Measurements from ENCODE around the gene ABHD8.

The ABHD8 gene, protein sequence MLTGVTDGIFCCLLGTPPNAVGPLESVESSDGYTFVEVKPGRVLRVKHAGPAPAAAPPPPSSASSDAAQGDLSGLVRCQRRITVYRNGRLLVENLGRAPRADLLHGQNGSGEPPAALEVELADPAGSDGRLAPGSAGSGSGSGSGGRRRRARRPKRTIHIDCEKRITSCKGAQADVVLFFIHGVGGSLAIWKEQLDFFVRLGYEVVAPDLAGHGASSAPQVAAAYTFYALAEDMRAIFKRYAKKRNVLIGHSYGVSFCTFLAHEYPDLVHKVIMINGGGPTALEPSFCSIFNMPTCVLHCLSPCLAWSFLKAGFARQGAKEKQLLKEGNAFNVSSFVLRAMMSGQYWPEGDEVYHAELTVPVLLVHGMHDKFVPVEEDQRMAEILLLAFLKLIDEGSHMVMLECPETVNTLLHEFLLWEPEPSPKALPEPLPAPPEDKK

GRCh38 chr19:17303167-17303939 lies at the start of gene ABHD8:
Gene ABHD8 (minus strand): TSS chr19:17303425. CDS start chr19:17301616, 1,809 bp downstream.
- peak; percentile 97 for DNase-seq (ENCODE audit: low spot score)

DNA sequence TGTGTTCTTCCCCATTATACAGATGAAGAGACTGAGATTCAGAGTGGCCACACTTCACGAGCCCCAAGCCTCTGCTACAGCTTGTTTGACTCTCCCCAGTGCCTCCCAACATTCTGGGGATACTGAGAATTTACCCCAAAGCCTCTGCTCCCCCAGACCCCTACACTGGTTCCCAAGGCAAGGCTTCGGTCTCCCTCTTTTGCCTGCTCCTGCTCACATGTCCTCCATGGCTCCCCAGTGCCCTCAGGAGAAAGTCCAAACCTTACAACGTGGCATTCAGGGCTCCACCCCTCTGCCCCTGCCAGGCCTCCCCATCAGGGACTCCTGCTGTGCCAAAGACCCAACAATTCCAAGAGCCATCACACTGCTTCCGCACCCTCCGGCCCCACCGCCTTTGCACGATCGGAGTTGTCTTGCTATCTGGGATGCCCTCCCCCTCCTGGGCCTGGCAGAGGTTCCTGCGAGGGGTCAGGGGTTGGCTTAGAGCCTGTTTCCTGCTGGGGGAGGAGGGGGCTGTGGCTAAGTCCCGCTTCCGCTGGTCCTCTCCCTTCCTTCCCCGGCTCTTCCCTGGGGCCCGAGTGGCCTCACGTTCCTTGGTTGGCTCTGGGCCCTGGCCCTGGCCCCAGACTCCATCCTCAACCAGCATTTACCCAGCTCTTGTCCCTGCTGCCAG lies 49.5 kb upstream of the ABHD8 start:
- DNase-seq (ENCODE audit: low spot score) = no peak

DNA sequence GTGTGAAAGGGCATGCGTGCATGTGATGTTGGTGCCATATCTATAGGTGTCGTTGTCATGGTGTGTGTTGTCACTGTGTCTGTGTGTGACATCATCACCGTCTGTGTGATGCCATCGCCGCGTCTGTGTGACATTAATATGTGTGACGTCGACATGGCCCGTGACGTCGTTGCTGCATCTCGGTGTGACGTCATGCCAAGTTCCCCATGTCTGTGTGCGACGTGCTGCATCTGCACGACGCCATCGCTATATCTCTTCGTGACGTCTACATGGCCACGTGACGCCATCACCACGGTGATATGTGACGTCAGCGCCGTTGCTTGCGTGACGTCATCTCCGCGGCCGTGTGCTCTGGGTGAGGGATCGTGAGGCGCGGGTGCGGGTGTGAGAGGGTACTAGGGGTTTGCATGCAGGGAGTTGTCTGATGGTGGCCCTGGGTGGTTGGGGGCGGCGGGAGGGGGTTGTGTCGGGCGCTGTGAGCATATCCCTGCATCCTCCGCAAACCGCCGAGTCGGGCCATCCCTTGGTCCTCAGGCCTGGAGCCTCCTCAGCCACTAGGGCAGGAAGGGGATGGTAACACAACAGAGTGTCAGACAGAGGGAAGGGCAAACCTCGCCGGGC lies 48.7 kb upstream of the ABHD8 start:
- no peak for DNase-seq (ENCODE audit: low spot score)

GRCh38 chr19:17348700-17349099 lies 45.5 kb upstream of the ABHD8 start:
- DNase-seq (ENCODE audit: low spot score) = peak; percentile 63

- DNase-seq (ENCODE audit: low spot score) = no peak
Observed at GRCh38 chr19:17347877-17348276, 44.7 kb upstream of the ABHD8 start.

DNA sequence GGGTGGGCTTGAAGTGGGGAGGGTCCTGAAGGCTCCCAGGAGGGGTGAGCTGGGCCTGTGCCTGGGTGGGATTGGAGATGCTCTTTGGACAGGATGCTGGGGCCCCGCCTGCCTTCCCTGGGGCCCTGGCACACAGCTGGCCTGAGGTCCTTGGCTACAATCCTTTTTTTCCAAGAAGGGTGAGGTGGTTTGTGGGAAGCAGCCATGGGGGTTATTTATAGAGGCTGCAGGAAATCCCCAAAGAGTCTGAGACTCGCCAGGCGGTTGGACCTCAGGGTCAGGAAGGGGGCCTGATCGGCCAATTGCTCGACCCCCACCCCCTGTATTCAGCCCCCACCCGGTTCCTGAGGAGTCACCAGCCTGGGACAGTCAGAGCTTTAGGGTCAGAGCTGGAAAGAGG lies 44.1 kb upstream of the ABHD8 start:
- no peak for DNase-seq (ENCODE audit: low spot score)

DNA sequence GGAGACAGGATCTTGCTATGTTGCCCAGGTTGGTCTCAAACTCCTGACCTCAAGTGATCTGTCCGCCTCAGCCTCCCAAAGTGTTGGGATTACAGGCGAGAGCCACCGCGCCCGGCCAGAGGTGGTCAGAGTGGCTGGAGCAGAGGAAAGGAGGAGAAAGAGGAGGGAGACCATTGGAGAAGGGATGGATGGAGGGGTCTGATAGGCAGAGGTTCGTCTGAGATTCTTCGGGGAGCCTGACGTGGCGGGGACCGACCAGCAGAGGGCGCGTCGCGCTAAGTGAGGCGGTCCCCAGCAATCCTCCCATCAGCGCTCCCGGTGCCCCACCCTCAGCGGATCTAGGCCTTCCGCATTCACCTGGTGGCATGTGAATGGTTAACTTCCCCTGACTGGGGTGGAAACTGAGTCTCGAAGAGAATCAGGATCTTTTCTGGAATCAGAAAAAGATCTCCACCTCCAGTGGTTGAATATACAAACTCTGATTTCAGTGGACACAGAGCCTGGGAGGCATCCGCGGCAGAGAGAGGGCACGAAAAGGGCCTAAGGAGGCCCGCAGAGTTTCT lies 43.0 kb upstream of the ABHD8 start:
- peak; percentile 86 for DNase-seq (ENCODE audit: low spot score)

- DNase-seq (ENCODE audit: low spot score) = no peak
Observed at GRCh38 chr19:17341845-17342244, 38.6 kb upstream of the ABHD8 start.

DNA sequence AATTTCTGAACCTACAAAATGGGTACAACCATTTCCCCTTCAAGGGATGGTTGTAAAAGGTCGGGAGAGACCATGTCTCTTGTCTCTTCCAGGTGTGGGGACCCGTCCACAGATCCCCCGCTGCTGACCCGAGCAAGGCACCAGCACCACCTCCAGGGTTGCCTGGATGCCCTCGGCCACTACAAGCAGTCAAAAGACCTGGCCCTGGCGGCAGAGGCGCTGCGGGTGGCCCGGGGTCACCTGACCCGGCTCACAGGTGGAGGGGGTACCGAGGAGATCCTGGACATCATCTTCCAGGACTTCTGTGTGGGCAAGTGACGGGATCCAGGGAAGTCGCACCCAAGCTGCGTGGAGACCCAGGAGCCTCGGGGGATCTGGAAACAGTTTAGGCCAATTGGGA lies 38.2 kb upstream of the ABHD8 start:
- no peak for DNase-seq (ENCODE audit: low spot score)

DNA sequence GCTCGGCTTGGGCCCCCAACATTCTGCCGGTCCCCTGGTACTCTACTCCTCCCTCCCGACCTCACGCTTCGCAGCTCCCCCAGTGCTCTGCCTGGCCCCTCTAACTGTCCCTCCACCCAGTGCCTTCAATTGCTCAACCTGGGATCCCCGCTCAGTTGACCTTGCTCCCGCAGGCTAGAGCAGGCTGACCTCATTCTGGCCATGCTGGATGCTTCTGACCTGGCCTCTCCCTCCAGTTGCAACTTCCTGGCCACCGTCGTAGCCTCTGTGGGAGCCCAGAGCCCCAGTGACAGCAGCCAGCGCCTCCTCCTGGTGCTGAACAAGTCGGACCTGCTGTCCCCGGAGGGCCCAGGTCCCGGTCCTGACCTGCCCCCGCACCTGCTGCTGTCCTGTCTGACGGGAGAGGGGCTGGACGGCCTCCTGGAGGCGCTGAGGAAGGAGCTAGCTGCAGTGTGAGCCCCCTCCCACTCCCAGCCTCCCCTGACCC lies 37.7 kb upstream of the ABHD8 start:
- DNase-seq (ENCODE audit: low spot score) = no peak

DNA sequence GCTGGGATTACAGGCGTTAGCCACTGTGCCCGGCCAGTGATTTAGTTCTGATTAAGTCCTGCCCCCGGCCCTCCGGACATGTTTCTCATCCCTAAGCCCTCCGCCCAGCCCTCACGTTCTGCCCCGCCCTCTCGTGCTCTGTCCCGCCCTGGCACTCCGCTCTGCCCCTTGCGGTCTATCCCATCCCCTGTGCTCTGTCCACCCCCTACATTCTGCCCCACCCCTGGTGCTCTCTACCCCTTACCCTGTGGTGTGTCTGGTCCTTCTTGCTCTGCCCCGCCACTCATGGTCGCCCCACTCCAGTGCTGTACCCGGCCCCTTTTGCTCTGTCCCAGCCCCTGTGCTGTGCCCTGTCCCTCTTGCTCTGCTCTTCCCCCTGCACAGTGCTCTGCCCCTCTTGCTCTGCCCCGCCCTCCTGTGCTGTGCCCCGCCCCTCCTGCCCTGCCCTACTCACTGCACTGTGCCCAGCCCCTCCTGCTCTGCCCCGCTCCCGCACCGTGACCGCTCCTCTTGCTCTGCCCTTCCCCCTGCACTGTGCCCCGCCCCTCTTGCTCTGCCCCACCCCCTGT lies 37.2 kb upstream of the ABHD8 start:
- peak; percentile 86 for DNase-seq (ENCODE audit: low spot score)

GRCh38 chr19:17339088-17339741 lies 36.0 kb upstream of the ABHD8 start:
- DNase-seq (ENCODE audit: low spot score) = no peak

- no peak for DNase-seq (ENCODE audit: low spot score)
Observed at GRCh38 chr19:17338433-17339078, 35.3 kb upstream of the ABHD8 start.

GRCh38 chr19:17337675-17338432 lies 34.6 kb upstream of the ABHD8 start:
- DNase-seq (ENCODE audit: low spot score) = no peak

GRCh38 chr19:17336872-17337674 lies 33.8 kb upstream of the ABHD8 start, which contains the start of gene GTPBP3:
Gene GTPBP3 (plus strand): TSS chr19:17337553. CDS start chr19:17337612, 59 bp downstream.
- DNase-seq (ENCODE audit: low spot score) = peak; percentile 96

DNA sequence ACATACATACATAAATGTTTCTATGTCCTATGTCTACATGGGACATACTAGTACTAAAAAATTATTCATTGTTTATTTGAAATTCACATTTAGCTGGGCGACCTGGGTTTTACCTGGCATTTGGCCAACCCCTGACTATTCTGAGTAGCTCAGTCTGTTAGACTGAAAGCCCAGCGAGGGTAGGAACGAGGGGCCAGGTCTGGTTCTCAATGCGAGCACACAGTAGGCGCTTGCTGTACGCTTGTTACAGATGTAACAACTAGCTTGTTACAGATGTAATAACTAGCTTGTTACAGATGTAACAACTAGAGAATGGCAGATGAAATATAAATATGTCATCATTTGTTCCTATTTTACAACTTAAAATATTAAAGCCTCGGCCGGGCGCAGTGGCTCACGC lies 32.4 kb upstream of the ABHD8 start:
- no peak for DNase-seq (ENCODE audit: low spot score)

DNA sequence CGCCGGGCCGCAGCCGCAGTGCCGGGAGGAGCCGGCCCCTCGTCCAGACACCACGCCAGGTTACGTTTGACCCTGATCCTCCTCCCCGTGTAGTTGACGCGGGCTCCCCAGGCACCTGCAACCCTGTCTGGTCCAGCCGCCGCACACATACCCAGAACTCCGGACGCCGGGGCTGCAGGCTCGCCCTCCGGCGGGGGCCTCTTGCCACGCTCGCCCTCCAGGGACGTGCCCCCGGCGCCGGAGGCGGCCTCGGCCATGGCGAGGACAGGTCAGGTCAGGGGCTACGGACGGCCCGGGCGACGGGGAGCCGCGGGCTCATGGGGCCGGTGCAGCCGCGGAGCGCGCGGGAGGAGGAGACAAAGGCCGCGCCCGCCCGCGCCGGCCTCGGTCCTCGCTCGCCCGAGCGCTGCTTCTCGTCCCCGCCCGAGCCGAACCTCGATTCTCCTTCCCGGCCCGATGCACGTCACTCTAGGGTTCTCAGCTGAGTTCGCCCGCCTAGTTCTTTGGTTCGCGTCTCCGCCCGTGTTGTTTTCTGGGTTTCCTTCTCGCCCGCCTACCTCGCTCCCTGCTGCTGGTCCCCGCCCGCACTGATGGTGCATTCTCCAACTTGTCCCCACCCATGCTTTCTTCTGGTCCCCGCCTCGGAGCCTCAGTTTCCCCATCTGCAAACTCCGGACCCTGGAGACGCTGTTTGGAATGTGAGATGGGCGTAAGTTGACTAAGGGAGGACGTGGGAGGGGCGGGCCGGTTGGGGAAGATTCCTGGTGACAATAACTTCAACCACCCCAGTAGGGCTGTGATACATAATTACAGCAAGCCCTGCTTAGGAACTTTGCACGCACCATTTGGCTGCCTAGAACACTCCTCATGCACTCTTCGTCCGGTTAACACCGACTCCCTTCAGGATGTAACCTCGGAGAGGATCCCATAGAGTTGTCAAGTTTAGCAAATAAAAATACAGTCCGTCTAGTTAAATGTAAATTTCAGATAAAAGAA lies 31.5 kb upstream of the ABHD8 start, which contains the start of gene ANO8:
ANO8 (minus strand) TSS at position 442 of the 996 bp plus-strand sequence; CDS start at position 257, 185 bp downstream.
- peak; percentile 96 for DNase-seq (ENCODE audit: low spot score)
